Measurements from ENCODE around the gene BMP7.

The BMP7 gene

GRCh38 chr20:57224641-57225138 lies 41.8 kb downstream of the BMP7 start:
- DNase-seq = no peak

GRCh38 chr20:57223648-57224489 lies 42.6 kb downstream of the BMP7 start:
- no peak for DNase-seq

- DNase-seq = no peak
These were observed 43.9 kb downstream of the BMP7 start for GRCh38 chr20:57222631-57222950.

- no peak for DNase-seq
These were observed 44.4 kb downstream of the BMP7 start for GRCh38 chr20:57221916-57222630.

DNA sequence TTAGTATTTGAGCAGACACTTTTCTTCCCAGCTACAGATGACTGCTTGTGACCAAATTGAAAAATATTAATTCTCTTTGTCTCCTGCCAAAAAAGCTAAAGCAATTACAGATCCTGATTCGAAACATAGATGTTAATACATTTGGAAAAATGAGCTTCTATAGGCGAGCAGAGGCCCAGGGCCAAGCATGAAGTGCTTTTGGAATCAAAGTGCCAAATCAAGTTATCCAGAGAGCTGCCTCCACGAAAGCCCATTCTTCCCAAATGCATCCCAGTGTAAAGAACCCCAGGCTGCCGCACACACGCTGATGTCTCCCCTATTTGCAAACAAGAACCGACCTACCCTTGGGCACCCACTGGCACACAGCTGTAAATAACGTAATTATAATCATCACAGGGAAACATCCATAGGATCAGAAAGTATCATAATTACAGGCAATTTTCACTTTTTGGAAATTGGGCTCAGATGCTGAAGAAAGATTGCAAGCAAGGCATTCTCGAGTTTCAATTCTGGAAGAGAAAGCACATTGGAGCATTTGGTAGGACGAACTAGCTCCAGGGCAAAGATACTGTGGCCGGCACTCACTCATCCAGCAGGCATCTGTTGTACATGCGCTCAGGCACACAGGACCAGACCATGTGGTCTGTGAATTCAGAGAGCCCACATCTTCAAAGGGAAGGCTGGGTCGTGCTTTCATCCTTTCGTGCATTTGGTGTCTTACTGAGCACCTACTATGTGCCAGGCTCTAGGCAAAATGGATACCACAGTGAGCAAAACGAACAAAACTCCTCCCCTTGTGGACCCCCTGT lies 45.9 kb downstream of the BMP7 start:
- no peak for DNase-seq

- DNase-seq = no peak
These were observed 47.3 kb downstream of the BMP7 start for GRCh38 chr20:57219071-57219677.

- DNase-seq = no peak
These were observed 48.0 kb downstream of the BMP7 start for GRCh38 chr20:57218489-57218888.

- DNase-seq = no peak
These were observed 48.6 kb downstream of the BMP7 start for GRCh38 chr20:57217802-57218201.

DNA sequence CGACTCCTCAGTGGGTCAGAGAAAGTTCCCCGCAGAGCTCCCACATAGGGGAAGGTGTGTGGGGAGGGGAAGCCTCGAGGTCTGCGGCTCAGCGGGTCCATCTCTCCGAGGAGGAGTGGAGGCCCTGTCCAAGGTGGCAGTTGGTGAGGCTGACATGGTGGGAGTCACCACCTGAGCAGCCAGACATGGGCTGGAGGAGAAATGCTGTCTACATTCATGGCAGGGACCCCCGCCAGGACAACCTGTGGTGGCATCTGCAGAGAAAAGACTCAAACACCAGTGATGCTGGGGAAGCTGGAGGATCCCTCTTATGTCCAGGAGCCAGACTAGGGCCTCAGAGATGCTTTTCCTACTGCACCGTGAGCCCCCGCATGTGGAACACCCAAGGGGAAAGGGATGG lies 49.8 kb downstream of the BMP7 start:
- no peak for DNase-seq

DNA sequence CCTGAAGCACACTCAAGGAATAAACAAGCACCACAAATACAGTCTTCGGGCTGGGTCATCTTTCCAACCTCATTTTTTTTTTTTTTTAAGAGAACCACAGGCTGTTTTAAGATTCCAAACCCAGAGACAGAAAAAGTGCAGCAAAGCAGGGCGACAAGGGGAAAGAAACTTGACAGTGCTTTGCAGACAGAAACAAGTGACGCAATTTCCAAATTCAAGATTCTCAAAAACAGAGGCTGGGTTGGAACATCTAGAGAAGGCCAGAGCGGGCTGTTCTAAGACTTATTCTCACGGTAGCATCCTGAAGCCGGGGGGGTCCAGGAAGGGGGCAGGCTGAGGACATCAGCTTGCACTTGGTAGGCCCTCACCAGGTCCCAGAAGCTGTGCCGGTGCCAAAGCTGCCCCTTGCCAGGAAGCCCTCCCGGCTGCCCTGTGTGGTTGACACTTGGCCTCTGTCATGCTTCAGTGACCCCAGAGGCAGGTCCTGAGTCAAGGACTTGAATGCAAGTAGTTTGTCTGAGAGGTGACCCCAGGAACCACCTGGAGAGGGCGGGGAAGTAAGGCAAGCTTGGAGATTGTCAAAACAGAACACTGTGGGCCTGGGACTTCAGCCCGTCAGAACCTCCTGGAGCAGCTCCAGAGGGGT lies 50.5 kb downstream of the BMP7 start:
- DNase-seq = no peak

DNA sequence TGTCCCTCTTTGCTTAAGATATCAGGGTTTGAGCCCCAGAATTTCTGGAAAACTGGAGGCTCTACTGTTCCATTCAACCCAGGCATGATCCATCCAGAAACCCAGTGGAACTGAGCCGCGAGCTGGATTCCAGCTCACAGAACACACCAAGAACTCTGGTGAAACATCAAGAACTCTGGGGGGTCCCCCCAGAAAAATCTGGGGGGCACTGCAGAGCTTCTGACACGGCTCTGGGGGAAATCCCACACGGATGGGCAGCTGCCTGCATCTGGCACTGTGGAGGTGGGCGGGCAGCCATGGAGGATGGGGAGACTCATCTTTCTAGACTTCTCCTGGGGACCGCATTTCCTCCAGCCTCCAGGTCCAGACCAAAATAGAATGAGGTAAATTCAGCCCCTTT lies 51.0 kb downstream of the BMP7 start:
- no peak for DNase-seq

DNA sequence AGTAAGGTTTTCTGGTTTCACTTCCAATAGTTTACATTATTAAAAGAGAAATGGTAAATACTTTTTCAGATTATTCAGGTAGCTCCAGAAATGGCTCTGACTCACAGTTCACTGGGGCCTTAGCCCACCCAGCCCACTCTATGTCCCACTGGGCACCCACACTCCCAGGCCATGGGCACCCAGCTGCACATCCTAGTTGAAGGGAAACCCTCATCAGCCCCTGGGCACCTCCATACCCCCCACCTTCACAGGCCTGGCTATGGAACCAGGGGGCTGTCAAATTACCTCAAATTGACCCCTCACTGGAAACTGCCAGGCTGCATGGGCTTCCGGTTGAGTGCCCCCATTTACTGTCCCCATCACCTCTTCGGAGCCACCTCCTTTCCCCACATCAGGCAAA lies 51.5 kb downstream of the BMP7 start:
- DNase-seq = no peak

- DNase-seq = no peak
These were observed 52.0 kb downstream of the BMP7 start for GRCh38 chr20:57214427-57214826.

GRCh38 chr20:57213924-57214323 lies 52.5 kb downstream of the BMP7 start:
- no peak for DNase-seq

- no peak for DNase-seq
These were observed 53.1 kb downstream of the BMP7 start for GRCh38 chr20:57213291-57213690.

DNA sequence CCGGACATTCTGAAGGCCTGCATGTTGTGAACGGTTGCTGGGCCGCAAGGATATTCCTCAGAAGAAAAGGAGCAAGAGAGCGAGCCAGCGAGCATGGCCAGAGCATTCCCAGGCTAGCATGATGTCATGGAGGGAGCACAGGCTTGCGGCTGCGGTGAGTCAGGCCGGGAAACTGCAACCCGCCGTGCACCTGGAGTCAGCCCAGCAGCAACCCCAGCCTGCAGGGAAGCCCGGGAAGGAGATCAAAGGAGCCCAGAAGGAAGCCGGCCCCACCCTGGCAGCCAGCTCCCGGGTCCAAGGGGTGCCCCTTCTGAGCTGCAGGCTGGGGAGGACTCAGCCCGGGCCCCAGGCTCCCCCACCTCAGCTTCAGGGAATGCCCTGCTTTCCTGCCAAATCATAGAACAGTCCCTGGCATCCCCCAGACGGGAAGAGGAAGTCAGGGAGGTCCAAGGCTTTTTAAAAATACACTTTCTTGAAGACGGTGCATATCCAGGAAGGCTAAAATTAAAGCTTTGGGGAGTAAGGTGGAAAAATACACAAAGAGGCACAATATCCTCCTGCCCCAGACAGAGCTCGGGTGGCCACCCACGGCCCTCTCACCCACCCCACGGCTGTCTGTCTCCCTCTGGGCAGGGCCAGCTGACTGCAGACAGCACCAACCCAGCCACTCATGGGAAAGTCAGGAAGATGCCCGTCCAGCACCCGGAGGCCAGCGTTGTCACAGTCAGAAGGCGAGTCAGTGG lies 53.7 kb downstream of the BMP7 start:
- no peak for DNase-seq

- DNase-seq = no peak
These were observed 54.4 kb downstream of the BMP7 start for GRCh38 chr20:57211908-57212533.

DNA sequence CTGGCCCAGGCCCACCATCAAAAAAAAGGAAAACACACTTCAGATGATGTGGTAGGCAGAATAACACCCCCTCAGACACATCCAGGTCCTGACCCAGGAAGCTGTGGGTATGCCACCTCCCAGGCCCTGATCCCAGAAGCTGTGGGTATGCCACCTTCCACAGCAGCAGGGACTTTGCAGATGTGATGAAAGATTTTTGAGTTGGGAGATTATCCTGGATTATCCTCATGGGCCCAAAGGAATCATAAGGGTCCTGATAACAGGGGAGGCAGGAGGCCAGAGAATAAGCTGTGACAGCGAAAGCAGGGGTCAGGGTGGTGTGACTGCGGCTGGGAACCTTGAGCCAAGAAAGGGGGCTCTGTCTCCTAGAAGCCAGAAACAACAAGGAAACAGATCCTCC lies 55.0 kb downstream of the BMP7 start:
- no peak for DNase-seq

DNA sequence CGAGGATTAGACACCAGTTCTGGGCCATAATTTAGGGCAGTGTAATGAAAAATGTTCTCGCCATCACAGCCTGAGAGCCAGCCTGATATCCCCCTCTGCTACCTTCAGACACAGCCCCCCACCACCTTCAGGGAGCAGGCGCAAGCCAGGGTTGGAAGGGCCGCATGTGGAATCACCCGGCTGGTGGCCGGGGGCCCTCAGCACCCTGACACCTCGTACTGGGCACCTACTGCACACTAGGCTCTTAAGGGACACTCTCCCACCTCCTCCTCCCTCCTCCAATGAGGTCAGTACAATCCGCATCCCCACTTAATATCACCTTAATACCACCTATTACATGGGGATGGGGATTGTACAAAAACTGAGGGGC lies 55.5 kb downstream of the BMP7 start:
- DNase-seq = no peak

DNA sequence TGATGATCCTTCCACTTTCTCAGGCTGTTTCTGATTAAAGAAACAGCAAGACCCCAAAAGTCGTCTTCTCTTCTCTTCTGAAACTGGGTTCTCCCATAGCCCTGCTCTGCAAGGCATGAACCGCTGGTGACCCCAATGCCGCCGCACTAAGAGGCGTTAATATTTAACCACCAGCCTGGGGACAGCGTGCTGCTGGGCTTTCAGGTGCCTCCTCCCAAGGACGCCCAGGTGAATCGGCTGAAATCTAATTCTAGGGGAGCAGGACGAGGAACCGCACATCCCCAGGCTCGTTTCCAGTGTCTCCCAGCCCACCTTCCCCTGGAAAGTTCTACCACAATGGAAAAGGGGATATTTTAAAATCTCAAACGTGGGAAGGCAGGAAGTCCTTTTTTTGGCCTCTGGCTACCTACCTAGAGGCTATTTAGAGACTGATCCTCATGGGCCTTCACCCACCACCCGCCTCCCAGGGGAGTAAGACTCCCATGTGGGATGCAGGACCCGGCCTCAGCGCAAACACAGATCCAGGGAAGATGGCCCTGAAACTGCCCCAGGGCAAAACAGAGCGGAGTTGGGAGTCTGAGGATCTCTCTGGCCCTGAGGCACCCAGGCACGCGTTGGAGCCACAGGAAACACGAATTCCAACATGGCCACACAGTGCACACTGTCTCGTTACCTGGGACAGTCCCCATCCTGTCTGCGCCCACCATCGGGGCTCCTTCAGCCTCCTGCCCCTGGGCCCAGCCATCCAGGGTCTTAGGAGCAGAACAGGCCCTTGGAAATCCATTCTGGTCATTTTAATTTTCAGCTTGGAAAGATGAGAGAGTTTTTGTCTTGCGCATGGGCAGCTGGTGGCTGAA lies 56.2 kb downstream of the BMP7 start:
- DNase-seq = no peak

All from activated CD4-positive, CD25-positive, alpha-beta regulatory T cell treated with anti-CD3 and anti-CD28 coated beads, Interleukin-2, amount 50 U/mL, for 72 hours (primary cell).